HL-60 (cell line): Measurements from ENCODE around the gene CSRP2.

ENCODE experiments used
- DNase-seq, 2 experiments: peaks; one replicate each; pipeline ENCODE4 v3.0.0-alpha.2; 2010 to 2020; ENCODE audit warnings: low read depth in 1 of 2, low spot score in 1 of 2
- H3K27ac ChIP-seq: fragments of 250-450 bp; sonication (Bioruptor Pico); replicated peaks from 2 replicates; pipeline ENCODE4 v1.5.1; 2020; ENCODE audit warnings: mild to moderate bottlenecking, moderate library complexity
- H3K27me3 ChIP-seq: fragments of 250-450 bp; sonication (Bioruptor Pico); 2 replicates; pipeline ENCODE4 v1.5.1; 2021; ENCODE audit warnings: mild to moderate bottlenecking, moderate library complexity; ENCODE audit not compliant: insufficient read depth, poor library complexity, severe bottlenecking
- H3K4me3 ChIP-seq: replicated peaks from 2 replicates; pipeline ENCODE4 v1.5.1; 2011; ENCODE audit warnings: mild to moderate bottlenecking, control low read depth, low read length; ENCODE audit not compliant: insufficient read depth
- GABPA ChIP-seq: IDR thresholded peaks from 2 replicates; pipeline ENCODE4 v1.6.1; 2012; ENCODE audit warnings: low read depth
- POLR2AphosphoS5 ChIP-seq: IDR thresholded peaks from 2 replicates; pipeline ENCODE4 v1.6.1; 2012; ENCODE audit warnings: low read depth
- REST ChIP-seq: IDR thresholded peaks from 2 replicates; pipeline ENCODE4 v1.6.1; 2012; ENCODE audit warnings: low read depth; ENCODE audit not compliant: insufficient replicate concordance
- SPI1 ChIP-seq: IDR thresholded peaks from 2 replicates; pipeline ENCODE4 v1.6.1; 2012; ENCODE audit warnings: low read depth, mild to moderate bottlenecking, borderline replicate concordance
- TF ChIP-seq, protein P1 (sequence below): IDR thresholded peaks from one replicate; pipeline ENCODE4 v1.5.1; 2011; ENCODE audit warnings: low read length, control low read depth, inconsistent platforms; ENCODE audit not compliant: insufficient read depth

The CSRP2 gene

DNA sequence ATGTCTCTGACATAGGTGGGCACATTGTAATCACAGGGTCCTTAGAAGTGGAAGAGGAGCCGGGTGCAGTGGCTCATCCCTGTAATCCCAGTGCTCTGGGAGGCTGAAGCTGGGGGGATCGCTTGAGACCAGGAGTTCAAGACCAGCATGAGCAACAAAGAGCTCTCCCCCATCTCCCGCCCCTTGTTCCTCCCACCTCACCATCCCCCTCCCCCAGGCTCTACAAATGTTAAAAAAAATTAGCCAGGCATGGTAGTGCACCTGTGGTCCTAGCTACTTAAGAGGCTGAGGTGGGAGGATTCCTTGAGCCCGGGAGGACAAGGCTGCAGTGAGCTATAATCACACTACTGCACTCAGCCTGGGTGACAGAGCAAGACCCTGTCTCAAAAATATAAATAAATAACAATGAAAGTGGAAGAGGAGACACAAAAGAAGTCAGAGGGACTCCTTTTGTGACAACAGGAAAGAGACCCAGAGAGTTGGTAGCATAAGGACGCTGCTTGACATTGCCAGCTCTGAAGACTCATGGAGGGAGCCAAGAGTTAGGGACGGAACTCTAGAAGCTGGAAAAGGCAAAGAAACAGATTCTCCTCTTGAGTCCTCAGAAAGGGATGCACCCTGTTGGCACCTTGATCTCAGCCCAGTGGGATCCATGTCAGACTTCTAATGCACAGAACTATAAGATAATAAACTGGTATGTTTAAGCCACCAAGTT, 29.6 kb upstream of the CSRP2 start:
- TF ChIP-seq, protein P1, sequence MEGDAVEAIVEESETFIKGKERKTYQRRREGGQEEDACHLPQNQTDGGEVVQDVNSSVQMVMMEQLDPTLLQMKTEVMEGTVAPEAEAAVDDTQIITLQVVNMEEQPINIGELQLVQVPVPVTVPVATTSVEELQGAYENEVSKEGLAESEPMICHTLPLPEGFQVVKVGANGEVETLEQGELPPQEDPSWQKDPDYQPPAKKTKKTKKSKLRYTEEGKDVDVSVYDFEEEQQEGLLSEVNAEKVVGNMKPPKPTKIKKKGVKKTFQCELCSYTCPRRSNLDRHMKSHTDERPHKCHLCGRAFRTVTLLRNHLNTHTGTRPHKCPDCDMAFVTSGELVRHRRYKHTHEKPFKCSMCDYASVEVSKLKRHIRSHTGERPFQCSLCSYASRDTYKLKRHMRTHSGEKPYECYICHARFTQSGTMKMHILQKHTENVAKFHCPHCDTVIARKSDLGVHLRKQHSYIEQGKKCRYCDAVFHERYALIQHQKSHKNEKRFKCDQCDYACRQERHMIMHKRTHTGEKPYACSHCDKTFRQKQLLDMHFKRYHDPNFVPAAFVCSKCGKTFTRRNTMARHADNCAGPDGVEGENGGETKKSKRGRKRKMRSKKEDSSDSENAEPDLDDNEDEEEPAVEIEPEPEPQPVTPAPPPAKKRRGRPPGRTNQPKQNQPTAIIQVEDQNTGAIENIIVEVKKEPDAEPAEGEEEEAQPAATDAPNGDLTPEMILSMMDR = no peak
- TF ChIP-seq POLR2AphosphoS5 = no peak
- no peak for TF ChIP-seq GABPA
- no peak for TF ChIP-seq SPI1
- no peak for TF ChIP-seq REST
- no peak overlapping the region for H3K27ac ChIP-seq
- no peaks in the 10 kb centered on the region for H3K27me3 ChIP-seq
- no peak overlapping the region for H3K4me3 ChIP-seq
- DNase-seq = no peak

DNA sequence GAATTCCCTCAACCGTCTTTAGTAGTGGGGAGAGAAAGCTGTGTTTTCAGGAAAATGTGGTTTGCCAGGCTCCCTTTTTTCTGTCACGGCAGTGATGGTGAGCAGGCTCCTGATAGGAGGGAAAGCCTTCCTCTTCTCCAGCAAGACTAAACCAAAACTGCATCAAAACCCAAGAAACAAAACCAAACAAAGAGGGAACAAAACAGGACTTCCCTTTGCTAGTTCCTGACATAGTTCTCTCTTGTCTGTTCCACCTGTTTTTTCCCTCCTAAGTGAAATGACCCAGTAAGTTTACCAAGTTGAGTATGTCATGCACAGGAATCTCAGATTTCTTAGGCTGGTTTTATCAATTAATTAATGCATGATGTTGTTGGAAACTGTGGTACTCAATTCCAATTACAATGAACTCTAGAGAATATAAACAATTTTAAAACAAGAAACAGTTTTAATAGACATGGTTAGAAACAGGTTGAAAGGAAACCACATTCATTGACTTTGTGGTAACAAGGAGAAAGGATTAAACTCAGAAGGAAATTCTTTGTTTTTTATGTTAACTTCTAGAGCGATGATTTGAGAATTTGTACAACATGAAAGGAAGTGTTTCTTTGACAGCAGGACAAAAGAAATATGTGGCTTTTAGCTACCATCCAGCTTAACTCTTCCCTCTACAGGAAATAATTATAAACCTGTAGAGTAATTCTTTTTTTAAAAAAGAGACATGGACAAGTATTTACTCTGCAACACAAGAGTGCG, 23.0 kb upstream of the CSRP2 start:
- TF ChIP-seq SPI1 = peak; percentile 21; the same call in 1 of the 2 replicates
- TF ChIP-seq, protein P1 = no peak
- H3K27ac ChIP-seq = no peak overlapping the region

DNA sequence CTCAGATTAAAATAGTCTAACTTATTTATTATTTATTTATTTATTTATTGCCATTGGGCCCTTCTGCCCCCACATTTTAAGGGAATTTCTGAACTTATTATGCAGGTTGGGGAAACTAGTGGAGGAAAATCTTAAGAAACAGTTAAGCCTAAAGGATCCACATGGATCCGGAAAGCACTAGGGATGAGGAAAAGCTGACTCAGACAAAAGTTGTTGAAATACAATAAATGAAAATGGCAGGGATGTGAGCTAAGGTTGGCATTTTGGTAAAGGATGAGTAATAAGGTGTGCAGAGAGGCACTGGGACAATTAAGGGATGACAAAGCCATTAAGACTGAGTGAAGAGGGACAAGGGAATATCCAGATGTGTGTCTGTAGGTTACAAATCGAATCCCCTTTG, 20.7 kb upstream of the CSRP2 start:
- no peak for TF ChIP-seq GABPA
- TF ChIP-seq SPI1 = no peak
- TF ChIP-seq, protein P1 = no peak
- TF ChIP-seq POLR2AphosphoS5 = no peak
- no peak for TF ChIP-seq REST
- DNase-seq = no peak
- Histone ChIP-seq H3K27ac (no peak overlapping the region), H3K27me3 (no peaks in the 10 kb centered on the region), H3K4me3 (no peak overlapping the region)

More for the DNA sequence above, 23.0 kb upstream of the CSRP2 start:
- H3K27me3 ChIP-seq = no peaks in the 10 kb centered on the region
- no peak overlapping the region for H3K4me3 ChIP-seq
- DNase-seq = no peak
